HepG2 (cell line): ENCODE results near the gene SLF1. TPM values are rescaled to one million over a fixed set of nuclear protein-coding genes. Genes with fewer than 3 reads are reported as not detected.

Experiments
- BRCA1 ChIP-seq: sonication (generic); formaldehyde crosslinking; IDR thresholded peaks from 2 replicates; pipeline ENCODE4 v1.4.0; 2020; ENCODE audit warnings: missing genetic modification reagents
- EEA1 ChIP-seq: sonication (generic); formaldehyde crosslinking; IDR thresholded peaks from 2 replicates; pipeline ENCODE4 v1.5.1; 2020; ENCODE audit warnings: mild to moderate bottlenecking, missing genetic modification reagents, borderline replicate concordance
- ERF ChIP-seq: IDR thresholded peaks from 2 replicates; pipeline ENCODE4 v1.6.1; 2018; ENCODE audit warnings: missing biosample characterization, missing genetic modification reagents
- NFATC3 ChIP-seq: sonication (generic); formaldehyde crosslinking; IDR thresholded peaks from 2 replicates; pipeline ENCODE4 v1.5.1; 2020; ENCODE audit warnings: mild to moderate bottlenecking, missing genetic modification reagents
- POLR2A ChIP-seq, 2 experiments: IDR thresholded peaks; 2 replicates each; pipeline ENCODE4 v1.6.1; 2011; ENCODE audit warnings: low read depth in 2 of 2, low read length in 2 of 2, mild to moderate bottlenecking in 1 of 2, moderate library complexity in 1 of 2; ENCODE audit not compliant: insufficient read depth in 1 of 2
- POLR2G ChIP-seq: fragments of 200-400 bp; formaldehyde crosslinking; IDR thresholded peaks from 2 replicates; pipeline ENCODE4 v1.6.1; 2018; ENCODE audit warnings: mild to moderate bottlenecking, low read depth, low read length, moderate library complexity
- RBM39 ChIP-seq: fragments of 200-400 bp; formaldehyde crosslinking; IDR thresholded peaks from one replicate; pipeline ENCODE4 v1.6.1; 2018; ENCODE audit warnings: antibody characterized with exemption, mild to moderate bottlenecking, low read depth, low read length; ENCODE audit not compliant: poor library complexity, severe bottlenecking
- SOX6 ChIP-seq, 2 experiments: fragments of 450-650 bp in 1 of 2; sonication (generic) in 1 of 2; formaldehyde crosslinking in 1 of 2; IDR thresholded peaks; 2 replicates each; pipeline versions ENCODE4 v1.4.0 to v1.6.1; 2017 to 2020; ENCODE audit warnings: antibody characterized with exemption in 1 of 2, mild to moderate bottlenecking in 1 of 2, missing genetic modification reagents in 1 of 2
- ZBTB3 ChIP-seq: sonication (generic); formaldehyde crosslinking; IDR thresholded peaks from 2 replicates; pipeline ENCODE4 v1.4.0; 2020; ENCODE audit warnings: low read depth, mild to moderate bottlenecking, moderate library complexity, missing genetic modification reagents, borderline replicate concordance
- ZEB1 ChIP-seq: IDR thresholded peaks from 2 replicates; pipeline ENCODE4 v1.6.1; 2012; ENCODE audit warnings: mild to moderate bottlenecking, low read depth, inconsistent platforms; ENCODE audit not compliant: insufficient replicate concordance
- ZNF143 ChIP-seq: sonication (generic); formaldehyde crosslinking; IDR thresholded peaks from 2 replicates; pipeline ENCODE4 v1.4.0; 2020; ENCODE audit warnings: missing genetic modification reagents
- ZNF343 ChIP-seq: sonication (generic); formaldehyde crosslinking; IDR thresholded peaks from 2 replicates; pipeline ENCODE4 v1.4.0; 2020; ENCODE audit warnings: mild to moderate bottlenecking, missing genetic modification reagents
- ZNF619 ChIP-seq: sonication (generic); formaldehyde crosslinking; IDR thresholded peaks from 2 replicates; pipeline ENCODE4 v1.4.0; 2020; ENCODE audit warnings: mild to moderate bottlenecking, missing genetic modification reagents
- ZNF737 ChIP-seq: sonication (generic); formaldehyde crosslinking; IDR thresholded peaks from 2 replicates; pipeline ENCODE4 v1.5.0; 2020; ENCODE audit warnings: missing genetic modification reagents, mild to moderate bottlenecking, borderline replicate concordance
- ZNF781 ChIP-seq: sonication (generic); formaldehyde crosslinking; IDR thresholded peaks from 2 replicates; pipeline ENCODE4 v1.5.1; 2020; ENCODE audit warnings: borderline replicate concordance, mild to moderate bottlenecking, missing genetic modification reagents; ENCODE audit errors: not compliant biosample characterization
- polyA plus RNA-seq, 8 experiments: library from polyadenylated mRNA; depleted of rRNA in 3 of 8; stranded (reverse) in 7 of 8; unstranded in 1 of 8; fragments of >200 nt; fragmentation: Illumina TruSeq in 4 of 8; extraction: Trizol in 4 of 8; gene quantifications; 2 replicates each; pipeline versions ENCODE4 v1.2.1 to v1.2.3, GENCODE V29; 2011 to 2016; ENCODE audit warnings: low read depth in 4 of 8, missing spikeins in 1 of 8, mixed read lengths in 1 of 8; ENCODE audit not compliant: insufficient read depth in 1 of 8
- total RNA-seq, 5 experiments: library from RNA; depleted of rRNA; stranded (reverse); fragments of >200 nt; fragmentation: Illumina TruSeq; extraction: Trizol; gene quantifications; 2 replicates each; pipeline ENCODE4 v1.2.3, GENCODE V29; 2016; ENCODE audit warnings: low read depth in 1 of 5
- TF ChIP-seq, protein P1 (sequence below): sonication (generic); formaldehyde crosslinking; IDR thresholded peaks from 2 replicates; pipeline ENCODE4 v1.5.1; 2020; ENCODE audit warnings: missing genetic modification reagents, mild to moderate bottlenecking, borderline replicate concordance
- TF ChIP-seq, protein P2 (sequence below): IDR thresholded peaks from 2 replicates; pipeline ENCODE4 v1.6.1; 2016; ENCODE audit warnings: missing compliant biosample characterization, missing genetic modification reagents, borderline replicate concordance
- TF ChIP-seq, protein P3 (sequence below): sonication (generic); formaldehyde crosslinking; IDR thresholded peaks from 2 replicates; pipeline ENCODE4 v1.5.1; 2020; ENCODE audit warnings: mild to moderate bottlenecking, missing genetic modification reagents
- TF ChIP-seq, protein P4 (sequence below): sonication (generic); formaldehyde crosslinking; IDR thresholded peaks from 2 replicates; pipeline ENCODE4 v1.8.1; 2023; ENCODE audit warnings: mild to moderate bottlenecking, missing genetic modification reagents

SLF1 gene
- total and polyA plus RNA-seq, 2 of the 13 experiments (the other 11 are each of a cell fraction or from before 2014, with no cell fraction given), result 2.1 to 9.1 TPM

DNA sequence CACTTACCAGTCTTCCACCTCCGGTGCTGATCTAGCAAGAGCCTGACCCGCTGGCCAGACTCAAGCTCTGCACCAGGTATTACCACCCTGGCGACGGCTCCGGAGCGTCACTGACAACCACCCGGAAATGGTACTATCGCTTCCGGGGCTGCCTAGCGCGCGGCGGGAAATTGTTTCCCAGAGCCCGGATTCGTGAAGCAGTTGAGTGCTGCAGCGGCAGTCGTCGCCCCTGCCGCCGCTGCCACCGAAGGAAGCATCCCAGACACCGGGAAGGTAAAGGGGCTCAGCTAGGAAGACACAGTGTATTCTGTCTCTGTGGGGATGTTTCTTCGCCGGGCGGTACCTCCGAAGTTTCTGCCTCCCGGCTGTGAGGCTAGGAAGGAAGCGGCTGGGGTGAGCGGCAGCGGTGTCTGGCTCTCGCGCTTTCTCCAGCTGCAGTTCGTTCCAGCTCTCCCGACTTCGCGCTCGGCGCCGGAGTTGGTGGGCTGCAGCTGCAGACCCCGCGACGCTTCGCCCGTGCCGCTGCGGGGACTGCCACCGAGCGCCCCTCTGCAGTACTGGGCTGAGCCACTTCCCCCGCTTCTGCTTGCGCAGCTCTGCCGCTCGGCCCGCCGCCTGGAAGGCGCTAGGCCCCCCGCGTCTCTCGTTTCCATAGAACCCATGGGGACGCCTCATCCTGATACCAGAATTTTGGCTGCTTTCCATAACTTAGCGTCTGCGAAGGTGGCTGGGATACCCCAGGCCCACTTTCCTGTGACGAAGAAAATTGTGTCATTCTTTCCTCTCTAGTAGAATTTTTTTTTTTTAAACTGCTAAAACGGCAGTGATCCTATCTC lies at the start of gene SLF1, which contains the start of gene KIAA0825 (continued):
- TF ChIP-seq, protein P1, sequence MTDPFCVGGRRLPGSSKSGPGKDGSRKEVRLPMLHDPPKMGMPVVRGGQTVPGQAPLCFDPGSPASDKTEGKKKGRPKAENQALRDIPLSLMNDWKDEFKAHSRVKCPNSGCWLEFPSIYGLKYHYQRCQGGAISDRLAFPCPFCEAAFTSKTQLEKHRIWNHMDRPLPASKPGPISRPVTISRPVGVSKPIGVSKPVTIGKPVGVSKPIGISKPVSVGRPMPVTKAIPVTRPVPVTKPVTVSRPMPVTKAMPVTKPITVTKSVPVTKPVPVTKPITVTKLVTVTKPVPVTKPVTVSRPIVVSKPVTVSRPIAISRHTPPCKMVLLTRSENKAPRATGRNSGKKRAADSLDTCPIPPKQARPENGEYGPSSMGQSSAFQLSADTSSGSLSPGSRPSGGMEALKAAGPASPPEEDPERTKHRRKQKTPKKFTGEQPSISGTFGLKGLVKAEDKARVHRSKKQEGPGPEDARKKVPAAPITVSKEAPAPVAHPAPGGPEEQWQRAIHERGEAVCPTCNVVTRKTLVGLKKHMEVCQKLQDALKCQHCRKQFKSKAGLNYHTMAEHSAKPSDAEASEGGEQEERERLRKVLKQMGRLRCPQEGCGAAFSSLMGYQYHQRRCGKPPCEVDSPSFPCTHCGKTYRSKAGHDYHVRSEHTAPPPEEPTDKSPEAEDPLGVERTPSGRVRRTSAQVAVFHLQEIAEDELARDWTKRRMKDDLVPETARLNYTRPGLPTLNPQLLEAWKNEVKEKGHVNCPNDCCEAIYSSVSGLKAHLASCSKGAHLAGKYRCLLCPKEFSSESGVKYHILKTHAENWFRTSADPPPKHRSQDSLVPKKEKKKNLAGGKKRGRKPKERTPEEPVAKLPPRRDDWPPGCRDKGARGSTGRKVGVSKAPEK (CRISPR knock-in tag), result no peak
- TF ChIP-seq ZNF737 (CRISPR knock-in tag) (no peak), ZNF781 (CRISPR knock-in tag) (peak; percentile 87), RBM39 (no peak), NFATC3 (CRISPR knock-in tag) (no peak), ZNF619 (CRISPR knock-in tag) (peak; percentile 54; the same call in 1 of the 2 replicates), ERF (CRISPR knock-in tag) (peak; percentile 35; the same call in 1 of the 2 replicates), POLR2G (peak; percentile 76), EEA1 (CRISPR knock-in tag) (0 out of 2 replicates have a peak, but pooled peaks have one; percentile 7), ZNF143 (CRISPR knock-in tag) (no peak; the same call in 1 of the 2 replicates), ZBTB3 (0 out of 2 replicates have a peak, but pooled peaks have one; percentile 14), POLR2A (IDR thresholded peaks at IDR 0.05; ENCODE audit: insufficient read depth in 1 of 2, low read depth in 2 of 2, low read length in 2 of 2) (peak; percentile 61 to 70; a peak in 2 of 4 replicates), ZNF343 (peak; percentile 79; the same call in 1 of the 2 replicates), ZEB1 (no peak), BRCA1 (CRISPR knock-in tag) (no peak), SOX6 (IDR thresholded peaks at IDR 0.05) (no peak), SOX6 (CRISPR knock-in tag; IDR thresholded peaks at IDR 0.05) (peak; percentile 32)
- TF ChIP-seq, protein P2, sequence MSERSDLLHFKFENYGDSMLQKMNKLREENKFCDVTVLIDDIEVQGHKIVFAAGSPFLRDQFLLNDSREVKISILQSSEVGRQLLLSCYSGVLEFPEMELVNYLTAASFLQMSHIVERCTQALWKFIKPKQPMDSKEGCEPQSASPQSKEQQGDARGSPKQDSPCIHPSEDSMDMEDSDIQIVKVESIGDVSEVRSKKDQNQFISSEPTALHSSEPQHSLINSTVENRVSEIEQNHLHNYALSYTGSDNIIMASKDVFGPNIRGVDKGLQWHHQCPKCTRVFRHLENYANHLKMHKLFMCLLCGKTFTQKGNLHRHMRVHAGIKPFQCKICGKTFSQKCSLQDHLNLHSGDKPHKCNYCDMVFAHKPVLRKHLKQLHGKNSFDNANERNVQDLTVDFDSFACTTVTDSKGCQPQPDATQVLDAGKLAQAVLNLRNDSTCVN (CRISPR knock-in tag), result no peak
- TF ChIP-seq, protein P3, sequence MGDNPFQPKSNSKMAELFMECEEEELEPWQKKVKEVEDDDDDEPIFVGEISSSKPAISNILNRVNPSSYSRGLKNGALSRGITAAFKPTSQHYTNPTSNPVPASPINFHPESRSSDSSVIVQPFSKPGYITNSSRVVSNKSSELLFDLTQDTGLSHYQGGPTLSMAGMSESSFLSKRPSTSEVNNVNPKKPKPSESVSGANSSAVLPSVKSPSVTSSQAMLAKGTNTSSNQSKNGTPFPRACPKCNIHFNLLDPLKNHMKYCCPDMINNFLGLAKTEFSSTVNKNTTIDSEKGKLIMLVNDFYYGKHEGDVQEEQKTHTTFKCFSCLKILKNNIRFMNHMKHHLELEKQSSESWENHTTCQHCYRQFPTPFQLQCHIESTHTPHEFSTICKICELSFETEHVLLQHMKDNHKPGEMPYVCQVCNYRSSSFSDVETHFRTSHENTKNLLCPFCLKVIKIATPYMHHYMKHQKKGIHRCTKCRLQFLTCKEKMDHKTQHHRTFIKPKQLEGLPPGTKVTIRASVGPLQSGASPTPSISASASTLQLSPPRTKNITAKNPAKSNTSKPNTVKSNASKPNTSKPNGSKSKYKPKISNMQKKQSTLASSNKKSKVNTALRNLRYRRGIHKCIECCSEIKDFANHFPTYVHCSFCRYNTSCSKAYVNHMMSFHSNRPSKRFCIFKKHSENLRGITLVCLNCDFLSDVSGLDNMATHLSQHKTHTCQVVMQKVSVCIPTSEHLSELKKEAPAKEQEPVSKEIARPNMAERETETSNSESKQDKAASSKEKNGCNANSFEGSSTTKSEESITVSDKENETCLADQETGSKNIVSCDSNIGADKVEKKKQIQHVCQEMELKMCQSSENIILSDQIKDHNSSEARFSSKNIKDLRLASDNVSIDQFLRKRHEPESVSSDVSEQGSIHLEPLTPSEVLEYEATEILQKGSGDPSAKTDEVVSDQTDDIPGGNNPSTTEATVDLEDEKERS (CRISPR knock-in tag), result no peak
- TF ChIP-seq, protein P4, sequence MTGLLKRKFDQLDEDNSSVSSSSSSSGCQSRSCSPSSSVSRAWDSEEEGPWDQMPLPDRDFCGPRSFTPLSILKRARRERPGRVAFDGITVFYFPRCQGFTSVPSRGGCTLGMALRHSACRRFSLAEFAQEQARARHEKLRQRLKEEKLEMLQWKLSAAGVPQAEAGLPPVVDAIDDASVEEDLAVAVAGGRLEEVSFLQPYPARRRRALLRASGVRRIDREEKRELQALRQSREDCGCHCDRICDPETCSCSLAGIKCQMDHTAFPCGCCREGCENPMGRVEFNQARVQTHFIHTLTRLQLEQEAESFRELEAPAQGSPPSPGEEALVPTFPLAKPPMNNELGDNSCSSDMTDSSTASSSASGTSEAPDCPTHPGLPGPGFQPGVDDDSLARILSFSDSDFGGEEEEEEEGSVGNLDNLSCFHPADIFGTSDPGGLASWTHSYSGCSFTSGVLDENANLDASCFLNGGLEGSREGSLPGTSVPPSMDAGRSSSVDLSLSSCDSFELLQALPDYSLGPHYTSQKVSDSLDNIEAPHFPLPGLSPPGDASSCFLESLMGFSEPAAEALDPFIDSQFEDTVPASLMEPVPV (CRISPR knock-in tag), result no peak
